ENCODE data around the gene JMJD6. TPM values are rescaled to one million over a fixed set of nuclear protein-coding genes. Genes with fewer than 3 reads are reported as not detected.
"Not testable (repeated sequence)": the region's sequence is repeated elsewhere in the genome, so short reads cannot be mapped to it uniquely, and the experiment has no call there.

Gene JMJD6
- total RNA-seq = 28.2 TPM

DNA sequence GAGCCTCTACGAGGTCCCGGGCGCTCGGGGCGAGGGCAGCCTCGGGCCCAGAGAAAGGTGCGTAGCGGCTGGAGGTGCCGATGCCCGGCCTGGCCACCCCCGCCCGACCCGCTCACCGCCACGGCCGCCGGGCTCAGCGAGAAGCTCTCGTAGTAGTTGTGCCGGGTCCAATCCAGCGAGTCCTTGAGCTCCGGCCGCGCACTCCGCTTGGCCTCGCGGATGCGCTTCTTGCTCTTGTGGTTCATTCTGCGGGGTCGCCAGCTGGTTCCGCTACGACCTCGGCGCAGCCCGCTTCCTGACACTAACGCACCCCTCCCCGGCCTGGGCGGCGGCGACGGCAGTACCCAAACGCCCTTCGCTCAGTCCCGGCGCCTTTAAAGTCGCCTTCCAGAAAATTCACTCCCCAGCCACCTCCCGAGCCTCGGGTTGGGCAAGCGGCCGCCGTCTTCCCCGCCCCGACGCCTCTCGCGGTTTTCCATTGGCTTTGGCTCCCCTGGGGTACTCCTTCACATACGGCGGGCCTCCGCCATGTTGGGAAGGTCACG, at the start of gene JMJD6:
JMJD6 (minus strand) TSS at position 376 of the 545 bp plus-strand sequence; CDS start at position 245, 131 bp downstream.
- peak; percentile 98 for DNase-seq (ENCODE audit: low spot score)

DNA sequence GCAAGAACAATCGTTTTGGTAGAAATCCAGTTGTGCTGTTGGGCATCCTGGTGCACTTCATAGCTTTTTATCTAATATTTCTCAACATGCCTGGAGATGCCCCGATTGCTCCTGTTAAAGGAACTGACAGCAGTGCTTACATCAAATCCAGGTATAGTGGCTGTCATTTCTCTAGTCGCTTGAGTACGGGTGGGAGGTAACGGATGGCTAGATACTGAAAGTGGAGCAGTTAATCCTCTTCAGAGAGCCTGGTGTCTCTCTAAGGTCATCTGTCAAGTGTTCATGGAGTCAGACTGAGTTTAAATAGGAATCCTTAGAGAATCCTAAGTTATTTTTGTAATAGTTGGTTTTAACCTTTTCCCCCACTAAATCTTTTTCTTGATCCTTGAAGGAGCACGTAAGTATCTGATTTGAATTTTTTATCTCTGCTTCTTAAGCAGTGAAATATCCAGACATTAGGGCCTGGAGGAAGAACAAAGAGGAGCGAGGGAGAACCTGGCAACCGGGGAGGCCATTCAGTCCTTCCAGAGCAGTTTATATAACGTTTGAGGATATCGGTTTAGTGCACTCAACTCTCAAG, 48.7 kb upstream of the JMJD6 start:
- DNase-seq (ENCODE audit: low spot score) = no peak

- DNase-seq (ENCODE audit: low spot score) = no peak
Observed at GRCh38 chr17:76772842-76773525, 46.6 kb upstream of the JMJD6 start.

GRCh38 chr17:76758570-76758969, 32.2 kb upstream of the JMJD6 start:
- no peak for DNase-seq (ENCODE audit: low spot score)

GRCh38 chr17:76757256-76757655, 30.9 kb upstream of the JMJD6 start:
- no peak for DNase-seq (ENCODE audit: low spot score)

- DNase-seq (ENCODE audit: low spot score) = no peak
Observed at GRCh38 chr17:76755285-76755684, 28.9 kb upstream of the JMJD6 start.

GRCh38 chr17:76753061-76753961, 26.9 kb upstream of the JMJD6 start:
- DNase-seq (ENCODE audit: low spot score) = no peak

DNA sequence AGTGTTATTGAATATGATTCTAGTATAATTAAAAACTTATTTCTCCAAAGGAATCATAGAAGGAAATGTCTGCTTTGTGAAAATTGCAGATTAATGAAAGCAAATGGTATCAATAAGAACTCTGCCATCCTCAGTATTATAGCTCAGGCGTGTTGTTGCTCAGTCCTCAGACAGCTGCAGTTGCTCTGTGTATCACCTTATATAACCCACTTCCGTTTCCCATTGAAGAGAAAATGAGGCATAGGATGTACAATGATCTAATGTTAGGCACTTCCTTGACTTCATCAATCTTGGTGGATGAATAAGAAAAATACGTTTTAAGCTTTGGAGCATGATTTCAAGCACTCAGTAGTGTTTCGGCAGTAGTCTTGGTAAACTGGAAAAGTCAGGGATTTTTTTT, 25.6 kb upstream of the JMJD6 start:
- DNase-seq (ENCODE audit: low spot score) = no peak

- no peak for DNase-seq (ENCODE audit: low spot score)
Observed at GRCh38 chr17:76751416-76751993, 25.1 kb upstream of the JMJD6 start.

- DNase-seq (ENCODE audit: low spot score) = no peak
Observed at GRCh38 chr17:76748657-76749056, 22.3 kb upstream of the JMJD6 start.

DNA sequence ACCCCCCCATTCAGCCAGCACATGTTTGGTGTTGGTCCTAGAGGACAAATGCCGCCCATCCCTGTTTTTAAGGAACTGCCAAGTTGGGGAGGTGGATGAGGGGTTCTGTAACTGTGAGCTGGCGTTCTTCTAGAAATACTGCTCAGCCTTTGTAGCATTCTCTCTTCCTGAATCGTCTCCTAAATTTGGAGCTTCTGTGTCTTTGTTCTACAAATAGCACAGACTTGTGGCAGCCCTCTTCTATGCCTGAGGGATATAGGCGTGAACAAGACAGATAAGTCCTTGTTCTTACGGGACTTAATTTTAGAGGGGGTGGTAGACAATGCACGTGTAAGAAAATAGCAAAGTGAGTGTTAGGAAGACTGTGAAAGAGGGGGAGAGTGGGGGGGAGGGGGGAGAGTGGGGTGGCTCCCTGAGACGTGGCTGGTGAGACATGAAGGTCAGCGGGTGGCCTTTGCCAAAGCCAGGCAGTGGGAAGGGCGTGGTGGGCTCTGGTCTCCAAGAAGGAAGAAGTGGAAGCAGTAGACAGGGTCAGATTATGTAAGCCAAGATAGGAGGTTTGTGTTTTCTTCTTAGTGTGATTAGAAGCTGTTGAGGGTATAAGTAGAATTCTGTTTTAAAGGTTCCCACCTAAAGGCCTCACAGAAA, 21.4 kb upstream of the JMJD6 start:
- no peak for DNase-seq (ENCODE audit: low spot score)

- DNase-seq (ENCODE audit: low spot score) = not testable (repeated sequence)
Observed at GRCh38 chr17:76745785-76746184, 19.4 kb upstream of the JMJD6 start.

- DNase-seq (ENCODE audit: low spot score) = no peak
Observed at GRCh38 chr17:76744747-76745146, 18.3 kb upstream of the JMJD6 start.

- no peak for DNase-seq (ENCODE audit: low spot score)
Observed at GRCh38 chr17:76742958-76743357, 16.6 kb upstream of the JMJD6 start.

DNA sequence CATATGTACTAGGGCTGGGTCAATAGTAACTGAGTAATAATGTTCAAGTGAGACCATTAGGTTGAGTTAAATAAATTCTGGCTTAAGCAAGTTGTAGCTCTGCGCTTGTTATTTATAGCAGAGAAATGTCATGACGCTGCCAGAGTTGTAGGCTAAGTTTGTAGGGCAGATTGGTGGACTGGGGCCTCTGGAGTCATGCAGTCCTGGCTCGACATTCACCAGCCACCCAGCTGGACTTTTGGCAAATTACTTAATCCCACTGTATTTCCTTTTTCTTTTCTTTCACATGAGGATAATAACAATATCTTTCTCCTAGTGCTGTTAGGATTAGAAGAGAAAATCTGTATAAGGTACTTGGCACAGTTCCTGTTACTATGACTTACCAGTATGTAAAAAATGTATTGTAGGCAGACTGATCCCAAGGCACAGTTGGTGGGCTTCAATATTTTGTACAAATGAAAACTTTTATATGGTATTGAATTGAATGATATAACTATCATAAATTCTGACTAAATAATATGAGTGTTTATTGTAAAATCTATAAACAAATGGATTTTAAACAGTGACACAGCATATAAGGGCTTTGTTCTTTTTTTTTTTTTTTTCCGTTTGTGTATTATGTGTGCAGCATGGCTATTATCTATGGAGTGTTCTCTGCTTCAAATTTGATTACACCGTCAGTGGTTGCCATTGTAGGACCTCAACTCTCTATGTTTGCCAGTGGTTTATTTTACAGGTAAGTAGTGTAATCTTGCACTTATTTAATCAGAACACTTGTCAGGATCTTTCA, 14.1 kb upstream of the JMJD6 start:
- DNase-seq (ENCODE audit: low spot score) = no peak

GRCh38 chr17:76739568-76740115, 13.2 kb upstream of the JMJD6 start:
- not testable (repeated sequence) for DNase-seq (ENCODE audit: low spot score)

DNA sequence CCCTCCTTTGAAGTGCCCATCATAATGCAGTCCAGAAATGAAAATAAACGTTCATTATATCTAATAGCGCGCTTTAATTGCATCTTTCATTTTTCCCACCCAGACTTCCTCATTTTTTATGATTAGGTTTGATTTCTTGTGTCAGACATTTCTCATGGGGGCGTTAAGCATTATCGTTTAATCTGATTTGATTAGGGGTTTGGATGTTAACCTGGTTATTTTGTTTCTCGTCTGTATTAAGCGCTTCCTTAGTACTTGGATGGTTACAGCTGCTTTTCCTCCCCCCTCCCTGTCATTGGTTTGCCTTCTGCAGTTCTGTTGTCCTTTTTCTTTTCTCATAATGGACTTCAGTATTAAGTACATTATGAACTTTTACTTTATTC, 12.1 kb upstream of the JMJD6 start:
- no peak for DNase-seq (ENCODE audit: low spot score)

DNA sequence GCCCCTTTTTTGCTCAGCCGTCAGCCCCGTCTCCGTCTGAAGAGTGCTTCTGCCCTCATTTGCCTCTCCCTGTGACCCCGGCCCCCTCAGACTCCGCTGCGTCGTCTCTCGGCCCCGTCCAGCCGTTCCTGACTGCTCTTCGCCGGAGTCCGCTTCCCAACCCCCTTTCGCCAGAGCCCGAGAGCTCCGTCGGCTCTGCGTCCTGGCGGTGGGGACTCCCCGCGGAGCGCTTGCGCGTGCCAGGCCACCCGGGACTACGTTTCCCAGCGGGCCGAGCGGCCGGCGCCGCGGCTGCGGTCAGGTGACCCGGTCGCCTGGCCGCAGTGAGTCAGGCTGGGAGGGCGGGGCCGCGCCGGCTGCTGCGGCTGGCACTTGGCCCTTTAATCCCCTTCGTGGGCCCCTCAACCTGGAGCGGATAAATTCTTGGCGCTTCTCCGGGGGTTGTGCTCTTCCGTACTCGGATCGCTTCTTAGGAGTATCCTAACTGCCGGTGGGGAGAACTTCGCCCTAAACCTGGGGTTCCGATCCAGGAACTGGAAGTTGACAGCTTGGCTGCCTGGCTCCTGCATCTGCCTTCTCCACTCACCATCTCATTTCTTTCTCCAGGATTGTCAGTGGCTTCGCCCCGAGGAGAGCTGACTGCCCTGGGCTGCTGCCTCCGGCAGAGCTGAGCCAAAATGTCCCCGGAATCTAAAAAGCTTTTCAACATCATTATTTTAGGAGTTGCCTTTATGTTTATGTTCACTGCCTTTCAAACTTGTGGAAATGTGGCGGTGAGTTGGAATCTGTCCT, 11.5 kb upstream of the JMJD6 start, which contains the start of gene MFSD11:
MFSD11 (plus strand) TSS at position 444 of the 792 bp plus-strand sequence; CDS start at position 678, 234 bp downstream.
- peak; percentile 92 for DNase-seq (ENCODE audit: low spot score)

GRCh38 chr17:76737082-76737675, 10.8 kb upstream of the JMJD6 start, which contains the start of gene SRSF2:
Gene SRSF2, minus strand, starts transcription at chr17:76737331. Its CDS starts 171 bp downstream, at chr17:76737160.
- DNase-seq (ENCODE audit: low spot score) = peak; percentile 99

Measured in ureter (tissue), 1 donor.